Tibial nerve (tissue), 3 donors: ENCODE results near the gene GOLGA6L10.

Source experiments
- CTCF ChIP-seq, 5 experiments: fragments of 200-600 bp in 3 of 5; fragments of 450-650 bp in 2 of 5; sonication (generic) in 3 of 5; IDR thresholded peaks; one replicate each; pipeline ENCODE4 v1.5.1; 2016 to 2019; ENCODE audit warnings: antibody characterized with exemption in 5 of 5, mild to moderate bottlenecking in 3 of 5, moderate library complexity in 2 of 5
- POLR2A ChIP-seq, 2 donors: fragments of 450-650 bp; IDR thresholded peaks; one replicate each; pipeline ENCODE4 v1.6.1; 2017; ENCODE audit warnings: antibody characterized with exemption in 2 of 2, mild to moderate bottlenecking in 2 of 2, moderate library complexity in 2 of 2

- TF ChIP-seq CTCF (IDR thresholded peaks at IDR 0.05) (no peak), POLR2A (IDR thresholded peaks at IDR 0.05) (no peak)
Measured at GRCh38 chr15:82297546-82297945, 51.7 kb downstream of the GOLGA6L10 start.
